Endothelial cell of umbilical vein (primary cell): Measurements from ENCODE around the gene DST. TPM values are rescaled to one million over a fixed set of nuclear protein-coding genes. Genes with fewer than 3 reads are reported as not detected.

Experiments
- BruUV-seq: library from RNA; stranded (reverse); fragments of 400-500 nt; replicated peaks from 2 replicates; lab custom pipeline; 2021; lab: Mats Ljungman, UMichigan
- CTCF ChIA-PET: fragments of 300-600, 350-600 bp; sonication (Branson Sonifier 250); formaldehyde crosslinking; loops from one replicate; lab custom pipeline; 2021; ENCODE audit warnings: antibody characterized with exemption, inconsistent platforms; lab: Charles Lee
- POLR2A ChIA-PET: fragments of 300-600, 350-600 bp; sonication (Branson Sonifier 250); formaldehyde crosslinking; loops from one replicate; lab custom pipeline; 2021; ENCODE audit warnings: antibody characterized with exemption, inconsistent platforms; lab: Charles Lee
- DNase-seq: peaks from one replicate; pipeline ENCODE4 v3.0.0-alpha.2; 2011; ENCODE audit warnings: low read depth, low spot score
- FAIRE-seq: peaks from 2 replicates; lab custom pipeline; 2011; peaks lifted over from hg19 to GRCh38; lab: Jason Lieb, UNC
- H2AFZ ChIP-seq: 2 replicates; pipeline ENCODE4 v1.6.0; 2012; ENCODE audit warnings: low read depth, low read length, control low read depth, inconsistent platforms
- H3K27ac ChIP-seq: 2 replicates; pipeline ENCODE4 v1.5.1; 2011; ENCODE audit warnings: low read depth, mild to moderate bottlenecking, control low read depth, low read length, moderate library complexity; ENCODE audit not compliant: insufficient read depth
- H3K27me3 ChIP-seq, 2 experiments: 2 replicates each; pipeline versions ENCODE4 v1.6.0 to v1.6.1; 2011; ENCODE audit warnings: low read length in 2 of 2, mixed read lengths in 1 of 2; ENCODE audit not compliant: control insufficient read depth in 2 of 2, insufficient read depth in 2 of 2
- H3K36me3 ChIP-seq, 2 experiments: 2 replicates in 1 of 2; 3 replicates in 1 of 2; pipeline ENCODE4 v1.5.1; 2011; ENCODE audit warnings: low read length in 2 of 2, mild to moderate bottlenecking in 1 of 2, moderate library complexity in 1 of 2; ENCODE audit not compliant: control insufficient read depth in 2 of 2, insufficient read depth in 2 of 2; ENCODE audit errors: extremely low read depth in 1 of 2
- H3K4me1 ChIP-seq: 3 replicates; pipeline ENCODE4 v1.5.1; 2011; ENCODE audit warnings: mild to moderate bottlenecking, low read length; ENCODE audit not compliant: control insufficient read depth, insufficient read depth; ENCODE audit errors: extremely low read depth
- H3K4me2 ChIP-seq: 2 replicates; pipeline ENCODE4 v1.6.1; 2011; ENCODE audit warnings: low read length, control low read depth, mixed read lengths; ENCODE audit not compliant: insufficient read depth
- H3K4me3 ChIP-seq, 3 experiments: fragments of 200-600 bp in 1 of 3; sonication (generic), shearing (Covaris generic) in 1 of 3; replicated peaks in 1 of 3; 2 replicates each; pipeline ENCODE4 v1.5.1; 2011 to 2016; ENCODE audit warnings: control low read depth in 3 of 3, low read length in 3 of 3, mild to moderate bottlenecking in 2 of 3, inconsistent platforms in 1 of 3, low read depth in 1 of 3, moderate library complexity in 1 of 3; ENCODE audit not compliant: insufficient read depth in 1 of 3
- H3K79me2 ChIP-seq: 2 replicates; pipeline ENCODE4 v1.6.0; 2012; ENCODE audit warnings: low read length, inconsistent platforms; ENCODE audit not compliant: control insufficient read depth, insufficient read depth
- H3K9ac ChIP-seq: replicated peaks from 2 replicates; pipeline ENCODE3; 2011; ENCODE audit warnings: low read length, control low read depth; ENCODE audit not compliant: insufficient read depth; ENCODE audit errors: extremely low read depth
- H3K9me1 ChIP-seq: replicated peaks from 3 replicates; pipeline ENCODE4 v1.6.0; 2011; ENCODE audit warnings: mild to moderate bottlenecking, low read length; ENCODE audit not compliant: control insufficient read depth, insufficient read depth; ENCODE audit errors: extremely low read depth
- H3K9me3 ChIP-seq: replicated peaks from 2 replicates; pipeline ENCODE4 v1.5.1; 2012; ENCODE audit warnings: low read length, inconsistent platforms; ENCODE audit not compliant: control insufficient read depth, insufficient read depth
- H4K20me1 ChIP-seq: replicated peaks from 2 replicates; pipeline ENCODE3; 2011; ENCODE audit warnings: mild to moderate bottlenecking, low read length; ENCODE audit not compliant: control insufficient read depth, insufficient read depth; ENCODE audit errors: extremely low read depth
- CTCF ChIP-seq, 2 donors: IDR thresholded peaks; 1 replicate in 1 of 2; 2 replicates in 1 of 2; pipeline ENCODE4 v1.5.1; 2011; ENCODE audit warnings: low read length in 2 of 2, mild to moderate bottlenecking in 2 of 2, moderate library complexity in 2 of 2, control low read depth in 1 of 2, inconsistent platforms in 1 of 2, low read depth in 1 of 2; ENCODE audit not compliant: insufficient read depth in 1 of 2; ENCODE audit errors: extremely low read depth in 1 of 2
- EZH2 ChIP-seq: IDR thresholded peaks from 2 replicates; pipeline ENCODE4 v1.6.1; 2012; ENCODE audit warnings: borderline replicate concordance, low read depth, mild to moderate bottlenecking, moderate library complexity, low read length, inconsistent platforms; ENCODE audit not compliant: severe bottlenecking
- FOS ChIP-seq: IDR thresholded peaks from 2 replicates; pipeline ENCODE4 v1.6.1; 2011; ENCODE audit warnings: mild to moderate bottlenecking, low read length, moderate library complexity, borderline replicate concordance; ENCODE audit not compliant: insufficient read depth
- GATA2 ChIP-seq: IDR thresholded peaks from 2 replicates; pipeline ENCODE4 v1.7.0; 2011; ENCODE audit warnings: low read depth, mild to moderate bottlenecking, moderate library complexity, mixed read lengths, low read length; ENCODE audit not compliant: insufficient read length, insufficient read depth
- JUN ChIP-seq: IDR thresholded peaks from 2 replicates; pipeline ENCODE4 v1.6.1; 2011; ENCODE audit warnings: borderline replicate concordance, low read depth; ENCODE audit not compliant: insufficient read length, insufficient read depth
- MAX ChIP-seq: IDR thresholded peaks from 2 replicates; pipeline ENCODE4 v1.6.1; 2011; ENCODE audit not compliant: insufficient read depth, insufficient read length
- MYC ChIP-seq: IDR thresholded peaks from one replicate; pipeline ENCODE4 v1.6.1; 2011; ENCODE audit warnings: mild to moderate bottlenecking, low read depth, low read length
- POLR2A ChIP-seq: IDR thresholded peaks from 2 replicates; pipeline ENCODE4 v1.6.1; 2012; ENCODE audit warnings: low read depth, mild to moderate bottlenecking, control low read depth, low read length
- POLR2AphosphoS5 ChIP-seq: IDR thresholded peaks from 2 replicates; pipeline ENCODE4 v1.6.1; 2012; ENCODE audit warnings: low read depth, mild to moderate bottlenecking, control low read depth, low read length, moderate library complexity; ENCODE audit not compliant: insufficient read depth
- dilution Hi-C: fragments of 300-500 bp; cut with MboI; formaldehyde crosslinking; loops from one replicate; pipeline ENCODE4 v1.15.0; 2019; ENCODE audit warnings: low sequenced_read_pairs; ENCODE audit not compliant: extremely low pct_ligation_motif_present
- intact Hi-C: fragments of 100-400 bp; cut with micrococcal nuclease; formaldehyde crosslinking; loops from one replicate; pipeline ENCODE4 v1.10.0; 2022
- polyA plus RNA-seq, 4 experiments: library from polyadenylated mRNA; depleted of rRNA in 3 of 4; stranded (reverse) in 3 of 4; unstranded in 1 of 4; fragments of >200 nt; gene quantifications; 2 replicates each; pipeline versions ENCODE4 v1.2.1 to v1.2.3, GENCODE V29; 2011 to 2012; ENCODE audit warnings: missing spikeins in 1 of 4
- total RNA-seq: library from RNA; stranded (reverse); gene quantifications from 2 replicates; pipeline ENCODE4 v1.2.3, GENCODE V29; 2021

DST gene
- total and polyA plus RNA-seq, 2 donors (not counting 3 experiments of a cell fraction or from before 2014, with no cell fraction given) = 62.3 to 253 TPM

GRCh38 chr6:56551409-56552120 is 91.1 kb downstream of the DST start:
- H3K79me2 ChIP-seq = peaks cover 9% of the 10 kb centered on the region
- no peak for FAIRE-seq
- H3K27ac ChIP-seq = no peak overlapping the region

More at GRCh38 chr6:56551409-56552120, 91.1 kb downstream of the DST start:
- no peak overlapping the region for H2AFZ ChIP-seq
- peaks cover 4 to 10% of the 10 kb centered on the region in 2 experiments for H3K36me3 ChIP-seq
- H3K4me3 ChIP-seq = no peak overlapping the region
- H3K27me3 ChIP-seq = no peaks in the 10 kb centered on the region
- H3K9me1 ChIP-seq = no peaks in the 10 kb centered on the region
- TF ChIP-seq CTCF (IDR thresholded peaks at IDR 0.05; ENCODE audit: extremely low read depth in 1 of 2, insufficient read depth in 1 of 2, low read depth in 1 of 2, low read length in 2 of 2) = no peak
- TF ChIP-seq POLR2AphosphoS5 = no peak
- TF ChIP-seq EZH2 = no peak
- TF ChIP-seq MAX = no peak
- no peak for TF ChIP-seq JUN
- no peak for TF ChIP-seq GATA2
- TF ChIP-seq POLR2A = no peak
- no peak for TF ChIP-seq MYC
- no peak for TF ChIP-seq FOS
- POLR2A ChIA-PET = no interaction called here
- dilution Hi-C loops = no loop called here
- no TSS peak for BruUV-seq
- CTCF ChIA-PET = interaction anchor here (4.1 kb wide), 1 partner anchor 44 kb away, joined by 20 read pairs; no protein-coding TSS in a partner anchor
- no peaks in the 10 kb centered on the region for H3K9me3 ChIP-seq
- H3K9ac ChIP-seq = no peak overlapping the region
- no peak for DNase-seq
- no peaks in the 10 kb centered on the region for H4K20me1 ChIP-seq
- H3K4me2 ChIP-seq = no peak overlapping the region
- intact Hi-C loops = no loop called here
- H3K4me1 ChIP-seq = no peaks in the 10 kb centered on the region
